NCI-H2081 treated with DMSO at 0.1 percent for 48 hours (cell line): ENCODE results near the gene NOX5.

Experiments
- DNase-seq: peaks from one replicate; lab custom pipeline; 2025; lab: John Stamatoyannopoulos, UW

NOX5 gene

DNA sequence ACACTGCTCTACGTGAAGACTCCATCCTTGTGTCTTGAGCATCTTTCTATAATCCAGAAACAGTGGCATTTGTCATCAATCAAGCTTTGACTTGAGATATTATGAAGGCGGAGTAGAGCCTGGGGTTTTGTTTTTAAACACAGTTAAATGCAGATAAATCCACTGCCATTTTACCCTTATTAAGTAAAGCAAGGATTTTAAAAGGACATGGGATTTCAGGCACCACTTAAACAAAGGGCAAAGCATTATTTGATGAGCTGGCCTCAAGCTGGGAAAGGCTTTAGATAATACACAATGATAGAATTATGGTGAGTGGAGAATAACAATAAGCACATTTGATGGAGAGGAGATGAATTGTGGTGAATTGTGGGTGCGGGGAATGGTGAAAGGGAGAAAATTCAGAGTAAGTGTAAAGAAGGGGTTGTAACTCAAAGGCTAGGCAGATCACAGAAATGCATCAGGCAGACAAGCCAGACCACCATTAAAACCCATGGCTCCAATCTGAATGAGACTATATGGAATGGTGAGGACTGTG, 91.0 kb downstream of the NOX5 start:
- no peak for DNase-seq

DNA sequence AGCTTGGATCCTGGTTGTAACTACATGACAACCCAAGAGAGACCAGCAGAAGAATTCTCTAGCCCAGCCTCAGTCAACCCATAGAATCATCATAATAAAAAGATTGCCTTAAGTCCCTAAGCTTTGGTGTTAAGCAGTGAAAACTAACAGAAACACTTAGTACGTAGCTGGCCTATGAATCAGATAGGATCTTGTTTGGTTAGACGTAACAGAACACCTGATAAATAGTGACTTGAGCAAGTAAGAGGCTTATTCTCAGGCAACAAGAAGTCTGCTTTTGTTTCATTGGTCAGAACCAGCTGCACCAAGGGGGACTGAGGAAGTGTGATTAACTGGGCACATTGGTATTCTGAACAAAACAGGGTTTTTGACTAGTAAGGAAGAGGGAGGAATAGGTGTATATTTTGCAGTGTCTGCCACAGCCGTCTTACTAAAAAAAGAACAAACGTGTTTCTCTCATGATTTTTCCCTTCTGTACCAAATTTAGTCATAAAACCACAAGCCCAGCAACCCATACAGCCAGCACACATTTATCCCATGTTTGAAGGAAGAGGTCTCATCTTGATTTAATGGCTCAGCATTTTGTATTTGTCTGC, 92.6 kb downstream of the NOX5 start:
- DNase-seq = no peak
